ENCODE measurements around the gene MAFG.

Gene MAFG

GRCh38 chr17:81870131-81870980 lies 57.2 kb downstream of the MAFG start:
- DNase-seq (ENCODE audit: low read depth in 4 of 4, low spot score in 1 of 4) = no peak

- no peak for DNase-seq (ENCODE audit: low read depth in 4 of 4, low spot score in 1 of 4)
Measured at GRCh38 chr17:81869221-81870130, 58.1 kb downstream of the MAFG start.

GRCh38 chr17:81868674-81869220 lies 58.8 kb downstream of the MAFG start:
- no peak for DNase-seq (ENCODE audit: low read depth in 4 of 4, low spot score in 1 of 4)
